PC-9 (cell line): Measurements from ENCODE around the gene STUB1. TPM values are rescaled to one million over a fixed set of nuclear protein-coding genes. Genes with fewer than 3 reads are reported as not detected.

Source experiments
- BruUV-seq: library from RNA; stranded (reverse); fragments of 400-500 nt; replicated peaks from 2 replicates; lab custom pipeline; 2021; lab: Mats Ljungman, UMichigan
- CTCF ChIA-PET: fragments of 300-600 bp; sonication (Branson Sonifier 250); formaldehyde crosslinking; loops from one replicate; lab custom pipeline; 2022; ENCODE audit warnings: antibody characterized with exemption; lab: Charles Lee
- POLR2A ChIA-PET: fragments of 300-600 bp; sonication (Branson Sonifier 250); formaldehyde crosslinking; loops from one replicate; lab custom pipeline; 2022; ENCODE audit warnings: antibody characterized with exemption; ENCODE audit not compliant: unreplicated experiment; lab: Charles Lee
- DNase-seq, 2 experiments: peaks; one replicate each; pipeline versions ENCODE4 v3.0.0 to v3.0.0-alpha.2; 2015 to 2022; ENCODE audit warnings: mixed read lengths in 1 of 2
- H2AFZ ChIP-seq: fragments of 200-600 bp; sonication (generic); 2 replicates; pipeline ENCODE4 v1.8.1; 2017; ENCODE audit warnings: antibody characterized with exemption
- H3F3A ChIP-seq: fragments of 200-600 bp; sonication (generic); 2 replicates; pipeline ENCODE4 v1.8.1; 2017; ENCODE audit warnings: antibody characterized with exemption, mild to moderate bottlenecking, low read depth; ENCODE audit not compliant: insufficient read depth
- H3K27ac ChIP-seq: fragments of 200-600 bp; sonication (generic); 2 replicates; pipeline ENCODE4 v1.6.1; 2016; ENCODE audit warnings: mixed run types
- H3K27me3 ChIP-seq: fragments of 200-600 bp; sonication (generic); 2 replicates; pipeline ENCODE4 v1.6.1; 2016; ENCODE audit warnings: low read depth, mixed run types; ENCODE audit not compliant: insufficient read depth
- H3K36me3 ChIP-seq: fragments of 200-600 bp; sonication (generic); 2 replicates; pipeline ENCODE4 v1.6.1; 2016; ENCODE audit warnings: low read depth, mixed run types
- H3K4me1 ChIP-seq: fragments of 200-600 bp; sonication (generic); replicated peaks from 2 replicates; pipeline ENCODE4 v1.6.1; 2016; ENCODE audit warnings: mixed run types; ENCODE audit not compliant: insufficient read depth
- H3K4me2 ChIP-seq: fragments of 200-600 bp; sonication (generic); 2 replicates; pipeline ENCODE4 v1.6.1; 2017; ENCODE audit warnings: mixed run types
- H3K4me3 ChIP-seq: fragments of 200-600 bp; sonication (generic); 2 replicates; pipeline ENCODE4 v1.6.1; 2016; ENCODE audit warnings: mixed run types
- H3K79me2 ChIP-seq: fragments of 200-600 bp; sonication (generic); 2 replicates; pipeline ENCODE4 v1.6.1; 2017; ENCODE audit warnings: low read depth, mixed run types
- H3K9me2 ChIP-seq: fragments of 200-600 bp; sonication (generic); 2 replicates; pipeline ENCODE4 v1.8.1; 2017; ENCODE audit warnings: mild to moderate bottlenecking; ENCODE audit not compliant: insufficient read depth
- H3K9me3 ChIP-seq: fragments of 200-600 bp; sonication (generic); 2 replicates; pipeline ENCODE4 v1.8.1; 2016; ENCODE audit warnings: low read depth; ENCODE audit not compliant: insufficient read depth
- H4K20me1 ChIP-seq: fragments of 200-600 bp; sonication (generic); 2 replicates; pipeline ENCODE4 v1.8.1; 2017; ENCODE audit not compliant: insufficient read depth
- EZH2 ChIP-seq: fragments of 200-600 bp; sonication (generic); IDR thresholded peaks from 2 replicates; pipeline ENCODE4 v1.8.0; 2017; ENCODE audit warnings: antibody characterized with exemption, low read depth
- intact Hi-C: fragments of 100-400 bp; cut with micrococcal nuclease; formaldehyde crosslinking; loops from one replicate; pipeline ENCODE4 v1.10.0; 2022; ENCODE audit not compliant: unreplicated experiment
- total RNA-seq: library from RNA; stranded (reverse); gene quantifications from 2 replicates; pipeline ENCODE4 v1.2.3, GENCODE V29; 2021
- TF ChIP-seq, protein P1 (sequence below): fragments of 200-600 bp; sonication (generic); conservative IDR thresholded peaks from 2 replicates; pipeline ENCODE4 v1.6.1; 2017; ENCODE audit warnings: mixed run types, antibody characterized with exemption, mild to moderate bottlenecking, moderate library complexity

The STUB1 gene
- total RNA-seq, 1 experiment from 2014 or later: 174 TPM

DNA sequence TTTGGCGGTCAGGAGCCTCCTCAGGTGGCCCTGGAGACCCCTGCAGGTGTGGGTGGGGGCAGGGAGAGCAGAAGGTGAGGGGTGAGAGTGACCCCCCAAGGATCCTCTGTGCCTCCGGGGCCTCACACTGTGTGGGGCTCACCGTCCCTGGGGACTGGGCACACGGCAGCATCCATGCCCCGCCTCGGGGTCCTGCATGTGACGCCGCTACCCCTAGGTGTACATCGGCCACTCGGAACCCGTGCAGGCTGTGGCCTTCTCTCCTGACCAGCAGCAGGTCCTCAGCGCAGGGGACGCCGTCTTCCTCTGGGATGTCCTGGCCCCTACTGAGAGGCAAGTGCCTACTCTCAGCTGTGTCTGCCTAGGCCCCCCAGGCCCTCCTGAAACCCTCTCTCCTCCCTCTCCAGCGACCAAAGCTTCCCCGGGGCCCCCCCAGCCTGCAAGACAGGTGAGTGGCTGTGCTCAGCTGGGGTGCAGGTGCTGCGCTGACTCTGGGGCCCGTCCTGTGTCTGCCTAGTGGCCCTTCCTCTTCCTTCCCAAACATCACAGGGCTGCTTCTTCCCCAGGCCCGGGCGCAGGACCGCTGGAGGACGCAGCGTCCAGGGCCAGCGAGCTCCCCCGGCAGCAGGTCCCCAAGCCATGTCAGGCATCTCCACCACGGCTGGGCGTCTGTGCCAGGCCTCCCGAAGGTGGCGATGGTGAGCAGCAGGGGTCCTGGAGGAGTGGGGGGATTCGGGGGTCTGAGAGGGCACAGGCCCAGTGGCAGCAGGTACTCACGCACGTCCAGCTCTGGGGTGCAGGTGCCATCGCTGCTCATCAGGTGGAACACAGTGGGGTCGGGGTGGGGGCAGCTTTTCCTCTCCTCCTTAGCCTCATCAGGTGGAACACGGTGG is 21.3 kb upstream of the STUB1 start:
- no peak for DNase-seq
- Histone ChIP-seq H3K27me3 (no peaks in the 10 kb centered on the region), H3K9me3 (no peaks in the 10 kb centered on the region), H3K36me3 (no peaks in the 10 kb centered on the region), H3K4me3 (no peak overlapping the region), H3K79me2 (no peaks in the 10 kb centered on the region), H3K9me2 (no peaks in the 10 kb centered on the region), H3F3A (peaks cover 7% of the 10 kb centered on the region), H4K20me1 (0 out of 2 replicates have a peak, but pooled peaks cover 4% of the 10 kb centered on the region), H3K4me2 (no peak overlapping the region), H3K27ac (no peak overlapping the region), H3K4me1 (peaks cover 7% of the 10 kb centered on the region; the same call in 1 of the 2 replicates), H2AFZ (no peak overlapping the region)
- intact Hi-C loops: no loop called here
- TF ChIP-seq EZH2: no peak
- TF ChIP-seq, protein P1, sequence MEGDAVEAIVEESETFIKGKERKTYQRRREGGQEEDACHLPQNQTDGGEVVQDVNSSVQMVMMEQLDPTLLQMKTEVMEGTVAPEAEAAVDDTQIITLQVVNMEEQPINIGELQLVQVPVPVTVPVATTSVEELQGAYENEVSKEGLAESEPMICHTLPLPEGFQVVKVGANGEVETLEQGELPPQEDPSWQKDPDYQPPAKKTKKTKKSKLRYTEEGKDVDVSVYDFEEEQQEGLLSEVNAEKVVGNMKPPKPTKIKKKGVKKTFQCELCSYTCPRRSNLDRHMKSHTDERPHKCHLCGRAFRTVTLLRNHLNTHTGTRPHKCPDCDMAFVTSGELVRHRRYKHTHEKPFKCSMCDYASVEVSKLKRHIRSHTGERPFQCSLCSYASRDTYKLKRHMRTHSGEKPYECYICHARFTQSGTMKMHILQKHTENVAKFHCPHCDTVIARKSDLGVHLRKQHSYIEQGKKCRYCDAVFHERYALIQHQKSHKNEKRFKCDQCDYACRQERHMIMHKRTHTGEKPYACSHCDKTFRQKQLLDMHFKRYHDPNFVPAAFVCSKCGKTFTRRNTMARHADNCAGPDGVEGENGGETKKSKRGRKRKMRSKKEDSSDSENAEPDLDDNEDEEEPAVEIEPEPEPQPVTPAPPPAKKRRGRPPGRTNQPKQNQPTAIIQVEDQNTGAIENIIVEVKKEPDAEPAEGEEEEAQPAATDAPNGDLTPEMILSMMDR: no peak
- BruUV-seq: no TSS peak
- CTCF ChIA-PET: interaction anchor here (0.5 kb wide), 2 partner anchors 46 to 306 kb away, joined by 3 read pairs; partner anchors contain the start of gene AXIN1
- POLR2A ChIA-PET: no interaction called here

DNA sequence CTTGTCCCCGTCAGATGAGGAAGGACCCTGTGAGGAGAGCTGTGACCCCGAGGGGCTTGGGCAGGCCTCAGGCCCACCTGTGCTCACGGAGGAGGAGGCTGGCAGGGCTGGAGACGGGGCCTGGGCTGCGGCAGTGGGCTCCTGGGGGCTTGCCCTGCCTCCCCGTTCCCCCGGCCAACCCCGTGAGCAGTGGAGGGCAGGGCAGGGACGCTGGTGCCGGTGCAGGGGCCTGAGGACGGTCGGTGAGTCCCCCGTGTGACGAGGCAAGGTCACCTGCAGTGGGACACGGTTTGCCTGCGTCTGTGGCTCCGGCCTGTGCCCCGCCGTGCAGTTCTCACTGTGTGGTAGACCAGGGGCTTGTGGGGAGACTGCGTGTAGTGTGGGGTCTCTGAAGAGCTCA is 20.6 kb upstream of the STUB1 start:
- intact Hi-C loops: no loop called here
- Histone ChIP-seq H2AFZ (no peak overlapping the region), H3K9me2 (no peaks in the 10 kb centered on the region), H3K4me2 (no peak overlapping the region), H3K4me1 (peaks cover 7% of the 10 kb centered on the region; the same call in 1 of the 2 replicates), H3F3A (peaks cover 7% of the 10 kb centered on the region), H3K27me3 (no peaks in the 10 kb centered on the region), H3K27ac (no peak overlapping the region), H3K9me3 (no peaks in the 10 kb centered on the region), H3K4me3 (no peak overlapping the region), H4K20me1 (0 out of 2 replicates have a peak, but pooled peaks cover 4% of the 10 kb centered on the region), H3K36me3 (no peaks in the 10 kb centered on the region), H3K79me2 (no peaks in the 10 kb centered on the region)
- TF ChIP-seq, protein P1: no peak
- no peak for TF ChIP-seq EZH2
- ChIA-PET CTCF (no interaction called here), POLR2A (interaction anchor here (0.6 kb wide), 1 partner anchor 12 kb away, joined by 3 read pairs; no protein-coding TSS in a partner anchor)
- DNase-seq: no peak
- BruUV-seq: no TSS peak

- ChIA-PET POLR2A (interaction anchor here (0.5 to 0.6 kb wide), 3 partner anchors 12 to 101 kb away, joined by 3 to 4 read pairs (median 4); partner anchors contain the start of gene MSLN), CTCF (interaction anchor here (0.9 kb wide), 1 partner anchor 16 kb away, joined by 4 read pairs; the partner anchor contains the start of gene RHBDL1)
- TF ChIP-seq EZH2: no peak
- TF ChIP-seq, protein P1: no peak
- Histone ChIP-seq H3K36me3 (no peaks in the 10 kb centered on the region), H3K9me2 (no peaks in the 10 kb centered on the region), H3K27ac (no peak overlapping the region), H4K20me1 (0 out of 2 replicates have a peak, but pooled peaks cover 4% of the 10 kb centered on the region), H3K27me3 (no peaks in the 10 kb centered on the region), H3K9me3 (no peaks in the 10 kb centered on the region), H3K79me2 (no peaks in the 10 kb centered on the region), H3K4me2 (no peak overlapping the region), H3K4me3 (no peak overlapping the region), H3F3A (peaks cover 7% of the 10 kb centered on the region), H3K4me1 (peaks cover 7% of the 10 kb centered on the region; the same call in 1 of the 2 replicates), H2AFZ (no peak overlapping the region)
- no peak for DNase-seq
- no TSS peak for BruUV-seq
- intact Hi-C loops: no loop called here
Observed at GRCh38 chr16:660132-660458, 20.1 kb upstream of the STUB1 start.
